ENCODE data around the gene TTC24.
"Not testable (repeated sequence)": the region's sequence is repeated elsewhere in the genome, so short reads cannot be mapped to it uniquely, and the experiment has no call there.

TTC24 gene

GRCh38 chr1:156555715-156556114, 23.8 kb upstream of the TTC24 start:
- DNase-seq: no peak

- no peak for DNase-seq
Measured at GRCh38 chr1:156556354-156556753, 23.2 kb upstream of the TTC24 start.

- DNase-seq: no peak
Measured at GRCh38 chr1:156559086-156559796, 20.3 kb upstream of the TTC24 start.

GRCh38 chr1:156559797-156560385, 19.6 kb upstream of the TTC24 start:
- no peak for DNase-seq

- DNase-seq: no peak
Measured at GRCh38 chr1:156560585-156561163, 18.8 kb upstream of the TTC24 start.

- no peak for DNase-seq
Measured at GRCh38 chr1:156565519-156565918, 14.0 kb upstream of the TTC24 start.

- no peak for DNase-seq
Measured at GRCh38 chr1:156566436-156566835, 13.1 kb upstream of the TTC24 start.

DNA sequence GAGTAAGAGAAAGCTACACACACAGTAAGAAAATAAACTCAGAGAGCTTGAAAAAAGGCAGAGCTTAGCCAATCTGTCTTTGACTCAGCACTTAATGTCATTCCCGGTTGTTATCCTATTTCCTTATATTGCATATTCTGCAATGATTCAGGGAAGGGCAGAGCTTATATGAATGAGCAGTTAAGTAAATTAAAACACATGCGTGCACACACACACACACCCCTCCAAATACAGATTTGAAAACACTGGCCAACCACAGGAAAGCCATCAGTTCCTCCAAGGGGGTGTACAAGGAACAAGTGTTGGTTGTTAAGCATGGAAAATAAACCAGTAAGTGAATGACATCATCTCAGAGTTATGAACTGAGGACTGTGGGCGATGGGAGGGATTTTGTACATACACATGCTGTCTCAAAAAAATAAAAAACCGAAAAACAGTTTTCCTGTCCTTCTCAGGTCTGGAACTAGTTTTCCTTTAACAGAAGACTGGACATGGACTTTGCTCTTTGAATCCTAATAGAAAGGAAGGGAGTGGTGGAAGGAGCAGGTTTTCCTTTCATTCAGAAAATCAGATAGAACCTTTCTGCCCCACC, 8.2 kb upstream of the TTC24 start:
- no peak for DNase-seq

- peak; percentile 70 for DNase-seq
Measured at GRCh38 chr1:156571919-156572662, 7.4 kb upstream of the TTC24 start, which contains the start of gene IQGAP3. Gene IQGAP3 (minus strand): TSS chr1:156572565. CDS start chr1:156572529, 36 bp downstream.

GRCh38 chr1:156572663-156573018, 6.9 kb upstream of the TTC24 start:
- DNase-seq: no peak

GRCh38 chr1:156574039-156574633, 5.4 kb upstream of the TTC24 start:
- no peak for DNase-seq

DNA sequence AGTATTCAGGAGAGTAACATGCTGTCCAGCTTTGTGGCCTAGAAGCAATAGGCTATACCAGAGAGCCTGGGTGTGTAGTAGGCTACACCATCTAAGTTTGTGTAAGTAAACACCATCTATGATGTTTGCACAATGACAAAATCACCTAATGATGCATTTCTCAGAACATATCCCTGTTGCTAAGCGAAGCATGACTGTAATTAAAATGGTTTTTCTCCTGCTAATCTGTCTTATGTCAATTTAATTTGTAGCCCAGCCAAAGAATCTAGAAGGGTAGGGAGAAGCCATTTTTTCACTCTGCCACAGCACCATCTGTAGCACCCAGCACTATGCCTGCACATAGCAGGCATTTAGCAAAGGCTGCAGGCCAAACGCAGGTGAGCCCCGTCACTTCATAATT, 2.0 kb upstream of the TTC24 start:
- no peak for DNase-seq

DNA sequence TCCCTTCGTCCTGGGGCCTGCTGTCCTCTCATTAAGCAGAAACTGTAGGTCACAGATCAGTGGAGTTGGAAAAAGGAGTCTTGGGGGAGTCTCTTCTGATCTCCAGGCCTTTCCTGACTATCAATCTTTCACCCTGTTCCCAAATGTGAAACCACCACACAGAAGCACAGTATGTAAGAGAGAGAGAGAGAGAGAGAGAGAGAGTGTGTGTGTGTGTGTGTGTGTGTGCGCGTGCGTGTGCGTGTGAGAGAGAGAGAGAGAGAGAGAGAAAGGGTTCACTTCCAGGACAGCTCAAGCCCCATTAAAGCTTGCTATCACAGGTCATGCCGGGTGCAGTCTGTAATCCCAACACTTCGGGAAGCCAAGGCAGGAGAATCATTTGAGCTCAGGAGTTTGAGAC, 1.5 kb upstream of the TTC24 start:
- no peak for DNase-seq

- no peak for DNase-seq
Measured at GRCh38 chr1:156581661-156582387, 2.3 kb downstream of the TTC24 start.

DNA sequence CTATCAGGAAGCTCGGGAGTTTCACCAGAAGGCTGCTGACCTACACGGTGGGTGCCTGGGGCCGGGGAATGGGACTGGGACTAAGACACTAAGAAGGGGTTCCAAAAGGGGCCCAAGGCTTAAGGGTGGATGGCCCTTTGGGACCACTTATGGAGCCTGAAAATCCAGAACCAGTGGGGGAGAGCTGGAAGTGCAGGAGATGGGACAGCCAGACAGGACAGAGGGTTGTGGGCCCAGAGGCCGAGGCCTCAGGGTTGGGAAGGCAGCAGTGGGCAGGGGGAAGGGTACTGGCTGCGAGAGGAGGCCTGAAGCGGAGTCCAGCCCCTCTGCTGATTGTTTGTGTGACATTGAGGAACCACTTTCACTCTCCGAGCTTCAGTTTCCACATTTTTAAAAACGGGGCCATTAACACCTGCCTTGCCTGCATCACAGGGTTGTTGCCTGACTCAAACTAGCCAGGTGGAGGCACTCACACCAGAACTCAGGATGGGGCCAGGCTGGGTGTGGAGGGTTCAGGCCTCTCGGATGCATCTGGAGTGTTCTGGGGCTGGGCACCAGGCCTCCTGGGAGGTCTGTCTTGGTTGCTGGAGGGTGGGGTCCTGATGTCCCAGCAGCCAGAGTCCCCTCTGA, 3.0 kb downstream of the TTC24 start:
- DNase-seq: no peak

- peak; percentile 53 for DNase-seq
Measured at GRCh38 chr1:156583821-156584622, 4.5 kb downstream of the TTC24 start.

DNA sequence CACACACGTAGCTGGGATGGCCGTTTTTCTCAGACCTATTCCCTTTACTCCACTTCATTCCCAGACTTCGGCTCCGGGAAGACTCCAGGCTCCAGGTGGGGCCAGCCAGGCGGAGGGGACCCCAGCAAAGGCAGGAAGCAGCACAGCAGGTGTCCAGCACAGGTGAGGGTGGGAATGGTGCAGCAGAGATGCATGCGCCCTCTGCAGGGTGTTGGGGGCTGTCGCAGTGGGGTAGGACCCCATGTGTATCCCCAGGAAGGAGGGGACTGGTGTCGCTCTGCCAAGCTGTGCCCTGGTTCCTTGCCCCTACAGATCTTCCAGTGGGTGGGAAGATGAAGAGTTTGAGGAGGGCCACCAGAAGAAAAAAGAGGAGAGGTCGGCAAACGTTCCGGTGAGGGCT, 5.3 kb downstream of the TTC24 start:
- no peak for DNase-seq

DNA sequence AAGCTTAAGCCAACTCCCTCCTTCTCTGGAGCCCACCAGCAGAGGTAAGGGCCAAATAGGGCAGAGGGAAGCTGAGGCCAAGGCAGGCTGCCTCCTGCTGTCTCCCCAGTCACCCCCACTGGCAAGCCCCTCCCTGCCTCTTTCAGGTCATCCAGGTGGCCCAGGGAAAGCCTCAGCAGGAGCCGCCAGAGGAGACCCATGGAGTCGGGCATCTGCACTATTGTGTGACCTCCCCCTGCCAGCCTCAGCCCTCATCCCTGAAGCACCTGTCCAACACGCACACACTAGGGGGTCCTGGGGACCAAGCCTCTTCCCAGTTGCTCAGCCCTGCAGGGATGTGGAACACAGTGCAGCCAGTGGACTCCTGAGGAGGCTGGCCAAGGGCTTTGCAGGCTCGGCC, 6.8 kb downstream of the TTC24 start:
- DNase-seq: no peak

GRCh38 chr1:156586892-156587477, 7.5 kb downstream of the TTC24 start:
- DNase-seq: no peak

- not testable (repeated sequence) for DNase-seq
Measured at GRCh38 chr1:156587927-156588326, 8.4 kb downstream of the TTC24 start.
